Thymus (tissue), 11 donors: ENCODE data around the gene N4BP2. TPM values are rescaled to one million over a fixed set of nuclear protein-coding genes. Genes with fewer than 3 reads are reported as not detected.

Experiments used
- DNase-seq, 9 donors: peaks; one replicate each; pipeline ENCODE4 v3.0.0-alpha.2; 2013; ENCODE audit warnings: low spot score in 9 of 9, low read depth in 6 of 9, missing footprints in 1 of 9
- H3K27ac ChIP-seq, 2 donors: one replicate each; pipeline ENCODE4 v1.5.1; 2013; ENCODE audit warnings: control low read depth in 1 of 2, low read depth in 1 of 2, low read length in 1 of 2, mild to moderate bottlenecking in 1 of 2, moderate library complexity in 1 of 2
- H3K27me3 ChIP-seq, 2 donors: one replicate each; pipeline ENCODE4 v1.5.1; 2013; ENCODE audit warnings: low read length in 1 of 2; ENCODE audit not compliant: control insufficient read depth in 2 of 2, insufficient read depth in 1 of 2
- H3K36me3 ChIP-seq, 2 donors: one replicate each; pipeline ENCODE4 v1.5.1; 2013; ENCODE audit warnings: low read length in 1 of 2, mild to moderate bottlenecking in 1 of 2, moderate library complexity in 1 of 2; ENCODE audit not compliant: control insufficient read depth in 2 of 2, insufficient read depth in 2 of 2
- H3K4me1 ChIP-seq, 2 donors: one replicate each; pipeline ENCODE4 v1.5.1; 2013; ENCODE audit warnings: low read length in 2 of 2; ENCODE audit not compliant: control insufficient read depth in 2 of 2, insufficient read depth in 2 of 2
- H3K4me3 ChIP-seq, 2 donors: one replicate each; pipeline ENCODE4 v1.5.1; 2013; ENCODE audit warnings: low read length in 2 of 2, control low read depth in 1 of 2, mild to moderate bottlenecking in 1 of 2
- H3K9me3 ChIP-seq, 2 donors: one replicate each; pipeline ENCODE4 v1.5.1; 2013; ENCODE audit warnings: low read length in 1 of 2, mild to moderate bottlenecking in 1 of 2; ENCODE audit not compliant: control insufficient read depth in 2 of 2, insufficient read depth in 1 of 2
- WGBS: extraction: QIAGEN DNeasy Blood & Tissue Kit; methylation state at CpG from one replicate; pipeline ENCODE4 v1.1.7; 2013; 5-methylcytosine and 5-hydroxymethylcytosine counted together
- polyA plus RNA-seq: library from polyadenylated mRNA; stranded (reverse); fragments of 200-250 nt; gene quantifications from one replicate; pipeline ENCODE4 v1.2.3, GENCODE V29; 2013
- total RNA-seq: library from RNA; stranded (reverse); fragments of 120-200 nt; gene quantifications from one replicate; pipeline ENCODE4 v1.2.4, GENCODE V29; 2013
- donor health status: healthy.

The N4BP2 gene
- total and polyA plus RNA-seq, 2 donors, result 7.7 to 25.3 TPM

DNA sequence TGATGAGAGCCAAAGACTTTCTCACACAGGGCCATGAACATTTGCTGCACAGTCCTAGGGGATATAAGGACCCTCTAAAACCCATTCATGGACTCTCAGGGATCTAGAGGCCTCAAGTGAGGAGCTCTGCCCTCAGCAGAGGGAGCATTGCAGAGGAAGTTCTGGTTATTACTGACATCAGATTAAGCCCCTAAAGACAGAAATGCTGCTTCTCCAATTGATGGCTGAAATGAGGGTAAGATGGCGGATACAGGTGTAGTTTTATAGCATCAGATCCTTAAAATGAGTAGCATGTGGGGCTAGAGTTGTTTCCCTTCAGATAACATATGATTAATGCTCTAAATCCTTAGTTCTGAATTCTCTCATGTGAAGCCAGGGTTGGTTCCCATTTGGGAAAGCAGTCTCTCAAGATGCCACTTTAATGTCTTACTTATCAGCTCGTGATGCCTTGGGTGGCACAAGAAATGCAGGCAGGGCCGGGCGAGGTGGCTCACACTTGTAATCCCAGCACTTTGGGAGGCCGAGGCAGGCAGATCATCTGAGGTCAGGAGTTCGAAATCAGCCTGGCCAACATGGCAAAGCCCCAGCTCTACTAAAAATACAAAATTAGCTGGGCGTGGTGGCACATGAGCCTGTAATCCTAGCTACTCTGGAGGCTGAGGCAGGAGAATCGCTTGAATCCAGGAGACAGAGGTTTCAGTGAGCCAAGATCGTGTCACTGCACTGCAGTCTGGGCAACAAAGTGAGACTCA, 148.0 kb downstream of the N4BP2 start:
- DNase-seq, result no peak
- Histone ChIP-seq H3K27me3 (no peaks in the 10 kb centered on the region), H3K4me3 (peak overlapping the region; percentile 21 to 54), H3K27ac (peak overlapping the region; percentile 63 to 82), H3K36me3 (peaks cover 4 to 38% of the 10 kb centered on the region in 2 donors), H3K4me1 (peaks cover 27 to 48% of the 10 kb centered on the region in 2 donors), H3K9me3 (no peaks in the 10 kb centered on the region)
- WGBS, result 60% methylated on average over 9 of the region's 9 CpGs

DNA sequence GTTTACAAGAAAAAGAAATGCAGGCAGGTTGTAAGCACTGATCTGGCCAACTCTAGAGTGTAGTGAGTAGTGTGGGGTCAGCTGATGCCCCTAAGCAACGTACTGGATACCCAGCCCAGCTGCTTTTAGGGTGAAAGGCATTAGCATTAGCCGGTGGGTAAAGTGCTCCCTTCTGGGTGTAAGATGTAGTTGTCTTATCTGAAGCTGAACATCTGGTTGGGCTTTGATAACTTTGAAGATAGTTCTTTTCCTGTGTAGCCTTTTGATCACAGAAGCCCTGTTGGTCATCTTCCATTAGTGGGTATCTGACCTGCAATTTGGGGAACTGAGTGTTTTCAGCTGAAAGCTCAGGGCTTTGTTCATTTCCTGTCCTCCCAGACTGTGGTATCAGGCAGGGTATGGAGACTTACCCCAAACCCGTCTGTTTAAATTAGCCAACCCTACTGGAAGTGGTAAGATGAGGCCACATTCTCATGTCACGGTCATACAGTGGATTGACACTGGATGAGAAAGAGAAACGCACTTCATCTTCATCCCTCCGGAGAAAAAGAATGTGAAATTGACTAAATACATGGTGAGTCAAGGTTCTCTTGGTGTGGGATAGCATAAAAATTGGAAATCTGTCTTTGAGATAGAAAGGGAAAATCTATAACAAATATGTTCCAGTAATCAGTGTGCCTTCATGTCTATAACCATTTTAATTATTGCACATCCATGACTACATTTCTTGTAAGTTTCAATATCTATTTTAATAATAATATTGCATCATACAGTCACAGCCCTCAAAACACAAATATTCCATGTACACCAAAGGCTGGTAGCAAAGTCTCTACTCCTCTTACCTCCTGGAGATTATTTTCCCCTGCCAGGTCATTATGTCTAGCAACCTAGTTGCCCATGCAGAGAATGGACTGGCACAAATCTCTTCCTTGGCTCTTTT, 148.9 kb downstream of the N4BP2 start:
- H3K4me1 ChIP-seq, result peaks cover 34 to 53% of the 10 kb centered on the region in 2 donors
- H3K4me3 ChIP-seq, result peak overlapping the region; percentile 21 to 54
- peak overlapping the region; percentile 63 to 74 for H3K27ac ChIP-seq
- H3K27me3 ChIP-seq, result no peaks in the 10 kb centered on the region
- peaks cover 9 to 45% of the 10 kb centered on the region in 2 donors for H3K36me3 ChIP-seq
- DNase-seq, result peak in 1 of 9 donors; percentile 58
- WGBS, result 8% methylated on average over 6 of the region's 6 CpGs
- H3K9me3 ChIP-seq, result no peaks in the 10 kb centered on the region

DNA sequence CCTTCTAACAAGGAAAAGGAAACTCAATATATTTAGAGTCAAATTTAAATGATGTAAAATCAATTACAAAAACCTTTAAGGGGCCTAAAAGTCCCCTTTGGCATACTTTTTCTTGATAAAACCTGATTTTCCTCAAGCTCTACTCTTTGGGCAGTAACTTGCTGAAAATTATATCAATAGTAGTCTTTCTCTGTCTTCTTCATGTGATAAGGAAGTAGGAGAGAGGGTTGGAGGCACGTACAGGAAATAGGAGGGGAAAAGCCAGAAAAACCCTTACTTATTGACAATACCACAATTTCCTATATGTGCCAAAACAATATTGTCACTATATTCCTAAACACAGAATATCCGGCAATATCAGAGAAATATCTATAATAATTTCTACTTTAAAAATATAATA, 149.8 kb downstream of the N4BP2 start:
- peaks cover 9 to 52% of the 10 kb centered on the region in 2 donors for H3K36me3 ChIP-seq
- peak overlapping the region in 1 of 2 donors; percentile 63 for H3K27ac ChIP-seq
- peak overlapping the region in 1 of 2 donors; percentile 12 for H3K4me3 ChIP-seq
- H3K27me3 ChIP-seq, result no peaks in the 10 kb centered on the region
- 16% methylated on average over 2 of the region's 2 CpGs for WGBS
- H3K4me1 ChIP-seq, result peaks cover 34 to 57% of the 10 kb centered on the region in 2 donors
- DNase-seq, result peak in 1 of 9 donors; percentile 46
- H3K9me3 ChIP-seq, result no peaks in the 10 kb centered on the region

Other genes starting within 250 kb of the N4BP2 start
- 60.7 TPM for gene PDS5A, start 78.9 kb upstream of the N4BP2 start, total RNA-seq
- 40.0 TPM for gene PDS5A, start 78.9 kb upstream of the N4BP2 start, polyA plus RNA-seq
- gene RHOH, start 140.2 kb downstream of the N4BP2 start, total RNA-seq, result 109 TPM
- gene RHOH, start 140.2 kb downstream of the N4BP2 start, polyA plus RNA-seq, result 71.2 TPM